Activated gamma-delta T cell treated with anti-CD3 and anti-CD28 coated beads, Interleukin-2, amount 50 U/mL, for 16 hours (primary cell): ENCODE data around the gene MED27.

ENCODE experiments used
- DNase-seq: peaks from one replicate; pipeline ENCODE4 v3.0.0-alpha.2; 2020; ENCODE audit warnings: low read depth

MED27 gene

DNA sequence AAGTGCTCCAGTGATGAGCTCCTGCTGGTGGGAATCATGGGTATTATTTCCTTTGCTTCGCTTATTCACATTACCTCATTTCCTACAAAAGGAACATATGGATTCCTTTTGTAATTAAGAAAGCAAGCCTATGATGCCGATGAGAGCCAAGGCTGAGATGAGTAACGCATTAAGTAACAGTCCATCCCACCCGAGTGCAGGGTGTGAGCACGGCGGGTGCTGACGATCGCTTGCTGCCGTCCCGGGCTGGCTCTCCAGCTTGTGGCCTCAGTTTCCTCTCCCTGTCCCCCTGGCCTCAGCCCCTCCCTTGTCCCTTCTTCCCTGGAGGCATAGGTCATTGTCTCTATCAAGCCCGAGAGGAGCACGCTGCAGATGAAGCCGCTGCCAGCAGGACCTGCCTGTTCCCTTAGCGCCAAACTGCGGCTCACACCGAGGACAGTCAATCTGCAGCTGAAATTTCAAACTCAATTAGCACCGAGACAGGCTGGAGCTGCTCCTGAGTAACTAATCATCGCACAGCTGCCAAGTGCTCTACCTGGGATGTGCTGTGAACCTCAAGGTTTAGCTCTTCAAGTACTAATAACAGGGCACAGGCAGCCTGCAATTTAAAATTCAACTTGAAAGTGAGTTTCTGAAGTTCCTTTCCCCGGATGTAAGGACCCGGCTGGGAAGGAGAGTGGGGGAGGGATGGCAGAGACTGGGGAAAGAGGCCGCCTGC, 224.6 kb downstream of the MED27 start:
- DNase-seq, result no peak

DNA sequence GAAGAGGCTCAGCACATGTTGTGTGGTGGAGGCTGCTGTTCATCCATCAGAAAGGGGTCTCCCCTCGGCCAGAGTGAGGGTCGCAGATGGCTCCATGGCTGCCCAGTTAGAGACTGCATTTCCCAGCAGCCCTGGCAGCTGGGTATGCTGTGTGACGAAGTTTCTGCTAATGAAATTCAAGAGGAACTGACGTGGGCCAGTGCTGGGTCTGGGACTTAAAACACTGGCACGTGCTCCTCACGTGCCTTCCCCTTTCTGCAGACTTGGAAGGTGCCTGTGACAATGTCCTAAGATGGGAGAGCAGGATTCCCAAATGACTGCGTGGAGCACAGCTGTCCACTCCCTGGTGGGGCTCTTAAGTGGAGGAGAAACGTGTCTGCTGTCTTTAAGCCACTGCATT, 225.3 kb downstream of the MED27 start:
- DNase-seq, result no peak

DNA sequence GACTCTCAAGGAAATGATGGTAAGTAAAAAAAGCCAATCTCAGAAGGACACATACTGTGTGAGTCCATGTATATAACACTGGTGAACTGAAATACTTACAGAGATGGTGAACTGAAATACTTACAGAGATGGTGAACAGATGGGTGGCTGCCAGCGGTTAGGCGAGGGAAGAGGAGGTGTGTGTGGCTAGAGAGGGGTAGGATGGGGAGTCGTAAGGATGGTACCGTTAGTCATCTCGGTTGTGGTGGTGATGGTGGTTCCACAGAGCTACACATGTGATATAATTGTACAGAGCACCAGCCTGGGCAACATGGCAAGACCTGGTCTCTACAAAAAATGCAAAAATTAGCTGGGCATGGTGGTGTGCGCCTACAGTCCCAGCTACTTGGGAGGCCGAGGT, 226.2 kb downstream of the MED27 start:
- no peak for DNase-seq

DNA sequence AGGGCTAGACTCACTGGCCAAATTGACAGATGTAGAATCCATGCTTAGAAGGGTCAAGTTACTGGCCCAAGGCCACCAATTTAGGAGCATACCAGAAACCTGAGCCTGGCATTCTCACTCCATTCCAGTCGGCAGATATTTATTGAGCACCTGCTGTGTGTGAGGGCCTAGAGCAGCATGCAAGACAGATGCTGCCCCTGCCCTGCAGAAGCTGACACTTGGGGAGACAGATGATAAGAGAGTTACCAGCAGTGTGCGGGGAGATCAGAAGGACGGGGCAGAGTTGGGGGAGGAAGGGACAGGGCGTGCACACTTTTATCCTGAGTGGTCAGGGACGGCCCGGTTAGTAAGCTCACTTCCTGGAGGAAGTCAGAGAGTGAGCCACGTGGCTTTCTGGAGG, 228.3 kb downstream of the MED27 start:
- DNase-seq, result no peak

DNA sequence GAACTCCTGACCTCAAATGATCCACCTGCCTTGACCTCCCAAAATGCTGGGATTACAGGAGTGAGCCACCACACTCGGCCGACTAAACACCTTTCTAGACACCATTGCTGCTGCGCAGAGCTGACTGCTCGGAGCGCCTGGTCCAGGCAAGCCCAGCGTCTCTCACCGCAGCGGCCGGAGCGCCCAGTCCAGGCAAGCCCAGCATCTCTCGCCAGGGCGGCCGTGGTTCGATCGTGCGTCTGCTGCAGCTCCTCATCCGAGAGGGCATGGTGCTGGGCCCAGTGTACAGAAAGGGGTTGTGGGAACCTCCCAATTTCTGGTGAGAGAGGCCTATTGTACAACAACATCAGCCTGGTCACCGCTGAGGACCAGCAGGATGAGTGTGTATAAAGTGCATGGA, 230.3 kb downstream of the MED27 start:
- no peak for DNase-seq

DNA sequence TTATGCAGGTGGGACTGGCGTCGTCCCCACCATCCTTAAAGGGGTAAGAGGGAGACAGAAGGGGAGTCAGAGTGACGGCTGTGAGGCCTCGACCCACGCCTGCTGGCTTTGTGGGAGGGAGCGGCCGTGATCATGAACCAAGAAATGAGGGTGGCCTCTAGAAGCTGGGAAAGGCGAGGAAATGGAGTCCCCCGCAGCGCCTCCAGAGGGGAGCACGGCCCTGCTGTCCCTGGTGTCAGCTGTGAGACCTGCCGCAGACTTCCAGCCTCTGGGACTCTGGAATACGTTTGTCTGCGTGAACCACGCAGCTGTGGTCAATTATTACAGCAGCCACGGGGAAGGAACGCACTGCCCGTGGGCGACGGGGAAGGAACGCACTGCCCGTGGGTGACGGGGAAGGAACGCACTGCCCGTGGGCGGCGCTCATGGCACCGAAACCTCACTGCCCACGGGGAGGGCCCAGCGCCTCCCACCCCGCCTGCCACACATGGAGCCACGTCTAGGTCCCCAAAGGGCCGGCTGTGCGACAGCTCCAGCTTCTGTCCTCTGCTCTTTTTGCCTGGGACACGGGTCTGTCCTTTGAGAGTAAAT, 231.0 kb downstream of the MED27 start:
- DNase-seq, result no peak

DNA sequence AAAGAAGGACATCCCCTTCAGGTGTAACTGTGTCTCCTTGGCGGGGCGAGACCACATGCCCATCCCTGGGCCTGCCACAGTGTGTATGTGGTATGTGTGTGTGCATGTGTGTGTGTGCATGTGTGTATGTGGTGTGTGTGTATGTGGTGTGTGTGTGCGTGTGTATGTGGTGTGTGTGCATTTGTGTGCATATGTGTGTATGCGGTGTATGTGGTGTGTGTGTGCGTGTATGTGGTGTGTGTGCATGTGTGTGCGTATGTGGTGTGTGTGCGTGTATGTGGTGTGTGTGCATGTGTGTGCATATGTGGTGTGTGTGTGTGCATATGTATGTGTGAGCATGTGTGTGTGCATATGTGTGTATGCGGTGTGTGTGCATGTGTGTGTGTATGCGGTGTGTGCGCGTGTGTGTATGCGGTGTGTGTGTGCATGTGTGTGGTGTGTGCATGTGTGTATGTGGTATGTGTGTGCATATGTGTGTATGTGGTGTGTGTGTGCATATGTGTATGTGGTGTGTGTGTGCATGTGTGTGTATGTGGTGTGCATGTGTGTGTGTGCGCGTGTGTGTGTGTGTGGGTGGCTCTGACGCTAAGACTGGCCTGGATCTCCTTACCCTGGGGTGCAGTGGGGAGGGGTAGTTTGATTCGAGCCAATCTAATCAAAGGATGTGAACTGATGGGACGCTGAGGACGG, 231.9 kb downstream of the MED27 start:
- no peak for DNase-seq

DNA sequence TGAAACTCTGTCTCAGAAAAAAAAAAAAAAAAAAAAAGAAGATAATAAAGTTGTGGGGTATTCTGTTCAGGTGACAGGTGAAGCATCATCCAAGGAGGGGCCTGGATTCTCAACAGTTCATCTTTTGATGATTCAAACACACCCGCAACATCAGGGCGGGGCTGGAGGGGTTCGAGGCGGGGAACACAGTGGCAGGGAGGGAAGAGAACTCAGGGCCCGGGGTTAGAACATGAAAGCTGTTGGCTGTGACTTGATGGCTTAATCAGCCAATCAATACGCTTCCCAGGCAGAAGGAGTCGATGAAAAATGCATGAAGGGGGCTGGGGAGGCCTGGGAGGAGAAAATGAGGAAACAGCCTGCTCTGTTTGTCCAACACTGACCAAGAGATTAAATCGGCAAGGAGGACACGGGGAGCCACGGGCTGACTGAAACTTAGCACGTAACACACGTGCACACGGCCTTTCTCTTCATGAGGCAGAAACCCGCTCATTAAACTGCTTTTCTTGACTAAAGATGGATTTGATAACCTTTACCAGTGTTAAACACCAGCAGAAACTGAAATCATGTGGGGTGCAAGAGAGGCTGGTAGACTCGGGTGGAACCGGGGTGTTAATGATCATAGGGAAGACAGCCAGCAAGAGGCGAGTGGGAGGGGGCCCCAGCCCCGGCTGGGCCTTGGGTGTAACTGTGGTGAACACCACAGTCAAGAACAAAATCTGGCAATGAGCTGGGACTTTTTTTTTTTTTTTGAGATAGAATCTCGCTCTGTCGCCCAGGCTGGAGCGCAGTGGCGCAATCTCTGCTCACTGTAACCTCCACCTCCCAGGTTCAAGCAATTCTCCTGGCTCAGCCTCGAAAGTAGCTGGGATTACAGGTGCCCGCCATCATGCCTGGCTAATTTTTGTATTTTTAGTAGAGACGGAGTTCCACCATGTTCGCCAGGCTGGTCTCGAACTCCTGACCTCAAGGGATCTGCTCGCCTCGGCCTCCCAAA, 234.1 kb downstream of the MED27 start:
- DNase-seq, result no peak

DNA sequence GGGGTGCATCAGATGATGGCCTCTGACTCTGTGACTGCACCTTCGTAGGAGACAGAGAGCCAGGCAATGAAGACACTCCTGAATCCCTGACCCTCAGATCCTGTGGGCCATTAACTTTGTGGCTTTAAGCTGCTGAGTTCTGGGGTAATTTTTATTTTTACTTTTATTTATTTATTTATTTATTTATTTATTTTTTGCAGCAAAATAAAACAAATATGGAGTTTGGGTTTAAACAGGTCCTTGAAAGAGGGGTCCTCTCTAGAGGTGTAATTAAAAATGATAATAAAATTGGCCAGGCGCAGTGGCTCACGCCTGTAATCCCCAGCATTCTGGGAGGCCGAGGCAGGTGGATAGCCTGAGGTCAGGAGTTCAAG, 234.9 kb downstream of the MED27 start:
- no peak for DNase-seq

DNA sequence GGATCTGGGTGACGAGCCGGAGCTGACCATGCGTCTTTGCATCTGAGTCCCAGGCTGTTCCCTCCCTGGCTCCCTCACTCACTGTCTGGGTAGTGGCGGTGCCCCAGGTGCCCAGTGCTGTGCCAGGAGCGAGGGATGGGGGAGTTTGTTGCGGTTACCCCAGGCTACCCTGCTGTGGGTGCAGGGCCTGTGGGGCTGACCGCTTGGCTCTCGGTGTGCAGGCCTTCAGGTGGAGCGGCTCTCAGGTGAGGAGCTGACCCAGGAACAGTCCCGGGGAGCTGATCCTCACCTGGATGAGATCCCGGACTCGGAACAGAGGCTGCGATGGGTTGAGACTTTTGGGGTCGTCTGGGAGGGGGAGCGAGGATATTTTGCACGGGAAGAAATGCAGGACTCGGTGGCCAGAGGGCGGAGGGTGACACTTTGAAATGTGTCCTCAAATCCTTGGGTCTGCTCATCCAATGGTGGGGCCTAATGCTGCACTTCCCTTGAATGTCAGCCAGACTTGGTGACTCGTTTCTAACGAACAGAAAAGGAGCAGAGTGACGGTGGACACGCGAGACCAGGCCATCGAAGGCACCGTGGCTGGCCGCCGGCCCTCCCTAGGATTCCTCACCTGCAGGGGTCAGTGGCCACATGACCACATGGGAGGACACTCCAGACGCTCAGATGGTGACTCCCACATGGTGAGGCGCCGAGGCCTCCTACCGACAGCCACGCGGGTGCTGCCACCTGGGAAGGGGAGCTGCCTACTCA, 235.5 kb downstream of the MED27 start:
- DNase-seq, result no peak

DNA sequence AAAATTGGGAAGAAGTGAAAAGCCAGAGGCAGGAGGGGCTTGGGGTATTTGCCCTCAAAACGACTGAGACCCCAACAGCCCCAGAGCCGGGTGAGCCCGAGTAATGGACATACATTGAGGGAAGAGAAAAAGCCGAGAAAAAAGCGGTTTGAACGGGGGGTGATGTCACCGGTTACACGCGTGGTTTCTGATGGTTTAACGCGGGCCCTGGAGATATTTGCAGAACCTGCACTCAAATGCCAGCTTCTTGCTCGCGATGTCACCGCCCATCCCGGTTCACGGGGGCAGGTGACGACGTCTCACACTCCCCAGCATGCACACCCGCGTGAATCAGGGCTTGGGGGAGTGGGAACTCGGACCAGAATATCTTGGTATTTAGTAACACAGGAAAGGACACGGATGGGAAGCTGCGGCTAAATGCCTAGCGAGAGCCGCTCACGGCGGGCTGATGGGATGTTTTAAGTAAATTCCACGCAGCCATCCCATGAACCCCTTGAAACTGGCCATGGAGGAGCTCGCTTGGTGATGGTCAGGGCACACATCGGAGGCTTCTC, 237.8 kb downstream of the MED27 start:
- no peak for DNase-seq

DNA sequence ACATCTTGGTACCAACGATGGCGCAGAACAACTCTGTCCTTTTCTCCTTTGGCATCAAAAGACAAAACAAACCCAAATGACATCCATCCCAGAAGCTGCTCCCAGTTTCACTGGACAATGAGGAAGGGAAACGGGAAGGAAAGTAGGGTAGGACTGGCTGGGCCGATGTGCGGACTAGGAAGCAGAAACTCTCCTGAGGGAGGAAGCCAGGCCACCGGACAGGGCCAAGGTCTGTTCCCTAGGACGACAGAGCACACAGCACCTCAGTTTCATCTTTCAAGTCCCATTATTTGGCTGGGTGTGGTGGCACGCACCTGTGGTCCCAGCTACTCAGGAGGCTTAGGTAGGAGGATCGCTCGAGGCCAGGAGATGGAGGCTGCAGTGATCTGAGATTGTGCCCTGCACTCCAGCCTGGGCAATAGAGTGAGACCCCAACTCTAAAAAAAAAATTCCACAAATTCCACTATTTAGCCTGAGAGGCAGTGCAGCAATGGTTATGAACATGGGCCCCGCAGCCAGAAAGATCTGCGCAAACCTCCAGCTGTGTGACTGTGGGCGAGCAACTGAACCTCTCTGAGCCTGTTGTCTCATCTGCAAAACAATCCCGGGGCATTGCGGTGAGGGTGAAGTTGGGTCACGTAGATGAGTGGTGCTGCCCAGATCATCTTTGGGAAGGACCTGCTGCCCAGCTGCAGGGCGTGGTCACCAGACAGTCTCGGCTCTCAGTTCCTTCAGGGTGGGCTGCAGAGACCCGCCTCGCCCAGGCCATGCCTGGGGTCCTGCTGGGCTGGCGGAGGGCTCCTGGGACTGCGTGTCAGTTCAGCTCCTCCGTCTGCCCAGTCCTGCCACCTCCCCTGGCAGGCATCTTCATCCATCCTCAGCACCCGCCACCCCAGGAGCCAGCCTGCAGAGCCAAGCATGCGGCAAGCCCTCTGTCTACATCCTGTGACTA, 238.6 kb downstream of the MED27 start:
- no peak for DNase-seq

DNA sequence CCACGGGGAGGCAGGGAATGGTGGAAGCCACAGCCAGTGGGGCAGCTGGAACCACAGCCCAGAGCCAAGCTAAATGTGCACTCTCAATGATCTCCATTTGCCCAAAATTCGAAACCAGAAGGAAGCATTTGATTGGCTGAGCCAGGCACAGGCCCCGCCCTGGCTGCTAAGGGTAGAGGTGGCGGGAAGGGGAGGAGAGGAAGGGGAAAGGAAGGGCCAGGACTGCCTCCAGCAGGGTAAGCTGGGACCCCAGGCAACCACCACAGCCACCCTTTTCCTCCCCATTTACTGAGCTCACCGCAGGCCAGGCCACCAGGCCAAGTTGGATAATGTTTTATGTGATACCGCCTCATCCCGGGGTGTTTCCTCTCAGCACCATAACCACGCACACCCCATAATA, 239.4 kb downstream of the MED27 start:
- no peak for DNase-seq

DNA sequence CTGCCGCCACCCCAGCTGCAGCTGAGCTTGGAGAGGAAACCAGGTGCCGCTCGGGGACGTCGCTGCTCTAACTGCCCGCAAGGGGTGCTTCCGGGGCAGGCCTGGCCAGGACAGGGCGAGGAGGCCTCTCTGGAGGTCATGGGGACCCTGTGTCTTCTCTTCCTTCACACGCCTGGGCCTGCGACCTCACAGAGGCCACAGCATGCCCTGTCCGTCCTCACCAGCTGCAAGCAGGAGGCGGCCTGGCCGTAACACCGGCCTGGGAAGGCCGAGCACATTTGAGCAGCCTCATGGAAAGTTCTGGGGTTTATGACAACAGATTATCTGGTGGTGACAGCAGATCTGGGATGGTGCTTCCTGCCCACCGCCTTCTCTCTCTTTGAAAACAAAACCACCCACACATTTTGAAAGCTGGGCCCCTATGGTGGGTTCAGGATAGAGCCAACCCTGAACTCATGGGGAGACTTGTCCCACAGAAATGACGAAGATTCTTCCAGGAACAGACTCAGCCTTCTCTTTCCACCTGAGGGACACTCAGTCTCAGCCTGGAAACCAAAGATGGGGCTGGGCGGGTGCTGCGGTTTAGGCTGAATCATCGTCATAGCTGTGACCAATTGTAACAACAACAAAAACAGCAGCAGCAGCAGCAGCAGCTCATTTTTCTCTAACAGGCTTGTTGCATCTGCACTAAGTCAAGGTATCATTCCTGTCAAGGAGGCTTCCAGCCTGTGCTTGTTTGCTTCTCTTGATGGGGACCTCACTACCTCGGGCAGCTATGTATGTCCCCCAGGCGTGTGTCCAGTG, 240.2 kb downstream of the MED27 start:
- peak; percentile 48 for DNase-seq

DNA sequence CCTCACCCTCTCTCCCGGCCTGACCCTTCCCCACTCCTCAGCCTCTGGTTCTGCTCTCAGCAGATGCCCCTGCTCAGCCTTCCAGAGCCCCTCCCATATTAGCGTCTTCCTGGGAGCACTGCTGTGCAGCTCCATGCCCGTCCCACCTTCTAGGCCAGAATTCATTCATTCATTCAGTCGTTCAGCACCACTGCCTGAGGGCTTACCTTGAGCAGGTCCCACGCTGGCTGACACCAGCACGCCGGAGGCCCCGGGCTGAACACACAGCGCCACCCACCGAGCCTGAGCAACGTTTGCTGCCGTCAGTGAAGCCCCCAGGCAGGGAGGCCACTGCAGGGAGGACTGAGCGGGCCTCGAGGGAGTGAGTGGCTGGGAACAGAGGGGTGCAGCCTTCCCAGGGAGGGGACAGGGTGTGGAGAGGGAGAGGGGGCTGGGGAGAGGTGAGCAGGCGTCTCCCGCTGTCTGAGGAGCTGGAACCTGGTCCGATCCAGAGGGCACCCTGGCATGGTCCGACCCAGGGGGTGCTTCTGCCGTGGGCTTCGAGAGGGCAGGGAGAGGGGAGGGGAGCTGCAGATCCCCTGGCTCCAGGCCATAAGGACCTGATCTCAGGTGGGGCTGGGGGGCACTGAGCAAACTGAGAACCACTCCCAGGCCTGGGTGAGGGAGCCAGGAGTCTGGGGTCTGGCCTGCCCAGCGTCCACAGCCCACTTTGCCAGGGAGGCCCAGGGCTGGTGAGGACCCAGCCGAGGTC, 241.0 kb downstream of the MED27 start:
- no peak for DNase-seq

DNA sequence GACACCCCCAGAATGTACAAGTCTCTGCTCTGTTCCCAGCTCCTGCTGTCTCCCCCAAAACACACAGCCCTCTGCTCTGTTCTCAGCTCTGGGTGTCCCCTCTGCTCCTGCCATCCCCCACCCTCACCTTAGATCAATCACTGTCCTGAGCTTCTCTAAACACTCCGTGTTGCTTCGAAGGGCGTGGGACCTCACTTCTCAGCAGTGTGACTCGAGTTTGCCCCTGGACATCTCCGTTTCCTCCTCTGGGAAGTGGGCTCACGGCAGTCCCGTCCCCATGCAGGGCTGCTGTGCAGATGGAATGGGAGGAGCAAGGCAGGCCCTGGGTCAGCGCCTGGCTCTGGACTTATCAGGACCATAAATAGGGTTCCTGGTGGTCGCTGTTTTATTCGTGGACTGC, 241.8 kb downstream of the MED27 start:
- DNase-seq, result no peak

DNA sequence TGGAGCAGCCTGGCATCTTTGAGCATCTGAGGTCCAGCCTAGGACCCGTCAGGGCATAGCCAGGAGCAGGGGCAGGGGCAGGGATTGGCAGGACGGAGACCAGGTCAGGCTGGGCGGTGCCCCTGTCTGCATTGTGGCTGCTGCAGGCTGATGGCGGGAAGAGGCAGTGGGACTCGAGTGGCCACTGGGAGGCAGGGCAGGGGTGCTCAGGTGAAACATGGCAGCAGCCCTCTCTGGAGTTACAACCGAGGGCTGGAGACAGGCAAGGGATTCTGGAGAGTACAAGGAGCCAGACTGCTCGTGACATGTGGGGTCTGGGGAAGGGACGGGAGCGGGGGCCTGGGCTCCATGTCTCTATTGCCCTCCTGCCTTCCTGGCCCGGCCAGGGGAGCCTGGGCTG, 242.4 kb downstream of the MED27 start:
- no peak for DNase-seq

DNA sequence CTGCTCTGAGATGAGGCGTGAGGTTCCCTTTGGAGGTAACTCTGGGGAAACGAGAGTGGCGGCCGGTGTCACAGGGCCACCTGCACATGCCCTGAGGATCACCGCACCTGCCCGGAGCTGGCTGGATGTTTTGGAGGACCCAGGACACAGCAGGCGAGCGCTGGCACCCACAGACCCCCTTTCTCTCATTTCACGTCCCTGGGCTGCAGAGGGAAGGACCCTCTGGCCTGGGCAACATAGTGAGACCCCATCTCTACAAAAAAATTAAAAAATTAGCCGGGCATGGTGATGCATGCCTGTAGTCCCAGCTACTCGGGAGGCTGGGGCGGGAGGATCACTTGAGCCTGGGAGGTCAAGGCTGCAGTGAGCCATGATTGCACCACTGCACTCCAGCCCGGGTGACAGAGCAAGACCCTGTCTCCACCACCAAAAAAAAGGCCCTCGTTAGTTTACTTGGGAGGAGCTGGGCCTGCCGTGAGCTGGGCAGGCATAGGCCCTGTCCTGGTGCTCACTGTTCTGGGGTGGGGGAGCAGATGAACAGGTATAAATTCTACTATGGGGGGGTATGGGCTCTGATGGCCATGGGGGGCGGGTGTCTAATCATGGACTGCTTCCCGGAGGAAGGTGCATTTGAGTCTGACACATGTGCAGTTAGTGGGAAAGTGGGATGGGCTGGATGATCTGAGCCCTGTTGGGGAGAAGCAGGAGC, 242.9 kb downstream of the MED27 start:
- DNase-seq, result no peak
